Measurements from ENCODE around the gene HMOX1. TPM values are rescaled to one million over a fixed set of nuclear protein-coding genes. Genes with fewer than 3 reads are reported as not detected.

The HMOX1 gene
- total RNA-seq, 1 donor from 2014 or later: 54.0 TPM

- intact Hi-C loops (cut with DNase I): loop anchor here (10.0 kb wide), 1 partner anchor 231 kb away; no protein-coding TSS in a partner anchor
- no peaks in the 10 kb centered on the region for H3K36me3 ChIP-seq
- peak; percentile 30 for ATAC-seq
- DNase-seq: peak; percentile 84
- peak overlapping the region; percentile 55 for H3K27ac ChIP-seq
- H3K27me3 ChIP-seq: no peaks in the 10 kb centered on the region
- no peaks in the 10 kb centered on the region for H3K9me3 ChIP-seq
- TF ChIP-seq CTCF (IDR thresholded peaks at IDR 0.05): no peak
- peaks cover 20% of the 10 kb centered on the region for H3K4me1 ChIP-seq
- H3K4me3 ChIP-seq: no peak overlapping the region
Observed at GRCh38 chr22:35353318-35353717, 27.6 kb upstream of the HMOX1 start.

DNA sequence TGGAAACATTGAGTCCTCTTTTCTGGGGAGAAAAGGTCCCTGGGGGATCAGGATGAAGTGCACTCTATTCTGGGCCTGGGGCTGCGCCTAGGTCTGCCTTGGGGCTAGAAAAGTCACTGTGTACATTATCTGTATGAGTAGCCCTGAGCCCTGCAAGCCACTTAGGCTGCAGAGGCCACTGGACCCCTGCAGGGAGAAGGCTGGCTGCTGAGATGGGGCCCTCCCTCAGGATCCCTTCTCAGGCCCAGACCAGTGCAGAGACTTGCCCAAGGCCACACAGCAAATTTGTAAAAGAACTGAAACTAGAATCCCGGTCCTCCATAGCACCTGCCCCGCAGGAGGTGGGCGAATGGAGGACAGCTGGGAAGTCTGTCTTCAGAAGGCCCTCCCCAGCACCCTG lies 26.8 kb upstream of the HMOX1 start:
- no peak for TF ChIP-seq CTCF (IDR thresholded peaks at IDR 0.05)
- Histone ChIP-seq H3K27me3 (no peaks in the 10 kb centered on the region), H3K27ac (peak overlapping the region; percentile 55), H3K9me3 (no peaks in the 10 kb centered on the region), H3K4me3 (no peak overlapping the region), H3K4me1 (peaks cover 20% of the 10 kb centered on the region), H3K36me3 (no peaks in the 10 kb centered on the region)
- DNase-seq (no peak), ATAC-seq (no peak)
- intact Hi-C loops (cut with DNase I): loop anchor here (10.0 kb wide), 1 partner anchor 231 kb away; no protein-coding TSS in a partner anchor

DNA sequence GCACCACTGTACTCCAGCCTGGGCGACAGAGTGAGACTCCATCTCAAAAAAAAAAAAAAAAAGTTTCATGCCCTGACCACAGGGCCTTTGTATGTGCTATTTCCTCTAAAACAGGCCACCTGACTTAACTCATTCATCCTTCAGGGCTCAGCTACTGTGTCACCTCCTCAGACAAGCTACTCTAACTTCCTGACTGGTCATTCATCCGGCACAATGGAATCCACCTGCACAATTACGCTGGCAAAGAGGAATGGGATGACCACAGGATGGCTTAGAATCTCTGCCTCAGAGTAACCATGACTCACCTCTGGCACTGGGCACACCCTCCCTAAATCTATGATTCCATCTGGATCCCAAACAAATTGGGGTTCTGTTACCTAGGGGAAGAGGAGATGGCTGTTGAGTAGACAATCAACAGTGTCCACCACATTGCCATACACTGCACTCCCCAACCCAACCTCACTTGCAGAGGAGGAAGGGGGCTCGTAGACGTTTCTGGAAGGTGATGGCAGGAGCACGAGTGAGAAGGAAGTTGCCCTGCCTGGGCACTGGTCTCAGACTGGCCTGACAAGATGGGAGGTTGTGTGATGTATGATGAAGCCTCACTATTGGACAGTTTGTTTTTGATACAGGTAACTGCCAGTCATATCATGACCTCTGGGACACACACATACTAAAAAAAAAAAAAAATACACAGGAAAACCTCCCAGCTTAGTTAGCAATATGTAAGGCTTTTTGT lies 22.8 kb upstream of the HMOX1 start:
- no peak overlapping the region for H3K4me3 ChIP-seq
- DNase-seq: no peak

GRCh38 chr22:35359380-35360065 lies 21.4 kb upstream of the HMOX1 start:
- no peaks in the 10 kb centered on the region for H3K27me3 ChIP-seq
- no peak for TF ChIP-seq CTCF (IDR thresholded peaks at IDR 0.05)
- H3K4me1 ChIP-seq: no peaks in the 10 kb centered on the region
- ATAC-seq (no peak), DNase-seq (no peak)
- H3K27ac ChIP-seq: no peak overlapping the region
- H3K4me3 ChIP-seq: no peak overlapping the region
- H3K9me3 ChIP-seq: no peaks in the 10 kb centered on the region
- no peaks in the 10 kb centered on the region for H3K36me3 ChIP-seq
- intact Hi-C loops (cut with DNase I): loop anchor here (10.0 kb wide), 1 partner anchor 225 kb away; no protein-coding TSS in a partner anchor

More for the DNA sequence above, 22.8 kb upstream of the HMOX1 start:
- Histone ChIP-seq H3K9me3 (no peaks in the 10 kb centered on the region), H3K27ac (no peak overlapping the region), H3K27me3 (no peaks in the 10 kb centered on the region), H3K36me3 (no peaks in the 10 kb centered on the region), H3K4me1 (no peaks in the 10 kb centered on the region)
- no peak for ATAC-seq
- intact Hi-C loops (cut with DNase I): loop anchor here (10.0 kb wide), 1 partner anchor 227 kb away; no protein-coding TSS in a partner anchor
- TF ChIP-seq CTCF (IDR thresholded peaks at IDR 0.05): no peak

DNA sequence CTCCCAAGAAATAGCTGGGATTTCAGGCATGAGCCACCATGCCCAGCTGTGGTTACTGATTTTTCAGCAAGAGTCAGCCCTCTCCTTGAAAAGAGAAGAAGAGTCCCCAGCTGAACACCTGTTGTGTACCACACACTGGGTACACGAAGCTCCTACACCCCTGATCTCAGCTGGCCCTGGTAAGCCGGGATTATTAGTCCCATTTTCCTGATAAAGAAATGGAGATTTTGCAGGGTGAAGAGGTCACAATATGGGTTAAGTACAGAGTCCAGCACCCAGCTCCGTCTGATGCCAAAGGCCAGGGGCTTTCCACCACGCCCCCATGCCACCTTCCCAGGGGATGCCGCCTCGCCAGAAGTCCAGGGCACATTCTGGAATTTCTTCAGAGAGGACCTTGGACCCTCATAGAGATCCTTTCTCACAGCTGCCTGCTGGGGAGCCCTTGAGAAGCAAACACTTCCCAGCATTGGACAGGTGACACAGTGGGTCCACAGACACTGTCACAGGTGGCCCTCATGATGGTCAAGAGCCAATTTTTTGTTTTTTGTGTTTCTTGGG lies 19.8 kb upstream of the HMOX1 start:
- intact Hi-C loops (cut with DNase I): no loop called here
- H3K4me1 ChIP-seq: no peaks in the 10 kb centered on the region
- H3K27me3 ChIP-seq: no peaks in the 10 kb centered on the region
- H3K36me3 ChIP-seq: no peaks in the 10 kb centered on the region
- DNase-seq (no peak), ATAC-seq (no peak)
- no peak overlapping the region for H3K27ac ChIP-seq
- no peak overlapping the region for H3K4me3 ChIP-seq
- no peaks in the 10 kb centered on the region for H3K9me3 ChIP-seq
- TF ChIP-seq CTCF (IDR thresholded peaks at IDR 0.05): no peak
